Glutamatergic neuron (in vitro differentiated cells): ENCODE measurements around the gene ZNF460. TPM values are rescaled to one million over a fixed set of nuclear protein-coding genes. Genes with fewer than 3 reads are reported as not detected.

Source experiments
- DNase-seq: peaks from one replicate; pipeline ENCODE4 v3.0.0; 2022
- H3K27ac Mint-ChIP-seq: one replicate; pipeline ENCODE4 v1.8.0; 2020; ENCODE audit warnings: mild to moderate bottlenecking, mixed read lengths, inconsistent platforms; ENCODE audit not compliant: unreplicated experiment
- H3K27me3 Mint-ChIP-seq: one replicate; pipeline ENCODE4 v1.8.0; 2020; ENCODE audit warnings: mild to moderate bottlenecking, moderate library complexity, mixed read lengths, inconsistent platforms; ENCODE audit not compliant: unreplicated experiment
- H3K36me3 Mint-ChIP-seq: one replicate; pipeline ENCODE4 v1.8.0; 2020; ENCODE audit warnings: mild to moderate bottlenecking, mixed read lengths, inconsistent platforms; ENCODE audit not compliant: unreplicated experiment
- H3K4me1 Mint-ChIP-seq: one replicate; pipeline ENCODE4 v1.8.0; 2020; ENCODE audit warnings: mild to moderate bottlenecking, low read depth, mixed read lengths, inconsistent platforms; ENCODE audit not compliant: unreplicated experiment
- H3K4me3 Mint-ChIP-seq: one replicate; pipeline ENCODE4 v1.8.0; 2020; ENCODE audit warnings: mild to moderate bottlenecking, mixed read lengths, inconsistent platforms; ENCODE audit not compliant: unreplicated experiment
- H3K9me3 Mint-ChIP-seq: one replicate; pipeline ENCODE4 v1.8.0; 2020; ENCODE audit warnings: mild to moderate bottlenecking, moderate library complexity, mixed read lengths, inconsistent platforms; ENCODE audit not compliant: unreplicated experiment
- total RNA-seq: library from RNA; stranded (reverse); fragmentation: NEBNext Ultra II Directional; extraction: Animal tissue kit (Norgen Biotek cat#: 25700); gene quantifications from one replicate; pipeline ENCODE4 v1.2.1, GENCODE V29; 2021; ENCODE audit not compliant: unreplicated experiment
- TF ChIP-seq, protein P1 (sequence below): fragments of 200-600 bp; sonication (generic); IDR thresholded peaks from one replicate; pipeline ENCODE4 v1.5.0; 2021; ENCODE audit not compliant: partially characterized antibody, unreplicated experiment

Gene ZNF460
- total RNA-seq, 1 donor from 2014 or later, result 62.1 TPM

DNA sequence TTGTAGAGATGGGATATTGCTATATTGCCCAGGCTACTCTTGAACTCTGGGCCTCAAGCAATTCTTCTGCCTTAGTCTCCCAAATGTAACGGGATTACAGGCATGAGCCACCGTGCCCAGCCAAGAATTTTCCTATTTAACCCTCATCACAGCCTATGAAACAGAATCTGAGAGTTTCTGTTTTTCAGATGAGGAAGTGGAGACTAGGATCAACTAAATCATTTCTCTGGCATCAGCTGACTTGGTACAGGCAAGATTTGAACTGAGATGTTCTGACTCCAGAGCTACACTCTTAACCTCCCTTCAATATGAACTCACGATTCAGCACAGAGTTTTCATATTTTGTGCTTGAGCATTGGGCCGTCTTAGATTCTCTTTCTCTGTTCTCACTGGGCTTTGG lies 8.1 kb downstream of the ZNF460 start:
- TF ChIP-seq, protein P1, sequence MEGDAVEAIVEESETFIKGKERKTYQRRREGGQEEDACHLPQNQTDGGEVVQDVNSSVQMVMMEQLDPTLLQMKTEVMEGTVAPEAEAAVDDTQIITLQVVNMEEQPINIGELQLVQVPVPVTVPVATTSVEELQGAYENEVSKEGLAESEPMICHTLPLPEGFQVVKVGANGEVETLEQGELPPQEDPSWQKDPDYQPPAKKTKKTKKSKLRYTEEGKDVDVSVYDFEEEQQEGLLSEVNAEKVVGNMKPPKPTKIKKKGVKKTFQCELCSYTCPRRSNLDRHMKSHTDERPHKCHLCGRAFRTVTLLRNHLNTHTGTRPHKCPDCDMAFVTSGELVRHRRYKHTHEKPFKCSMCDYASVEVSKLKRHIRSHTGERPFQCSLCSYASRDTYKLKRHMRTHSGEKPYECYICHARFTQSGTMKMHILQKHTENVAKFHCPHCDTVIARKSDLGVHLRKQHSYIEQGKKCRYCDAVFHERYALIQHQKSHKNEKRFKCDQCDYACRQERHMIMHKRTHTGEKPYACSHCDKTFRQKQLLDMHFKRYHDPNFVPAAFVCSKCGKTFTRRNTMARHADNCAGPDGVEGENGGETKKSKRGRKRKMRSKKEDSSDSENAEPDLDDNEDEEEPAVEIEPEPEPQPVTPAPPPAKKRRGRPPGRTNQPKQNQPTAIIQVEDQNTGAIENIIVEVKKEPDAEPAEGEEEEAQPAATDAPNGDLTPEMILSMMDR, result no peak
- Mint-ChIP-seq H3K9me3 (peaks cover 5% of the 10 kb centered on the region), H3K4me3 (no peak overlapping the region), H3K27me3 (no peaks in the 10 kb centered on the region), H3K27ac (no peak overlapping the region), H3K4me1 (no peaks in the 10 kb centered on the region), H3K36me3 (peaks cover 4% of the 10 kb centered on the region)
- no peak for DNase-seq

DNA sequence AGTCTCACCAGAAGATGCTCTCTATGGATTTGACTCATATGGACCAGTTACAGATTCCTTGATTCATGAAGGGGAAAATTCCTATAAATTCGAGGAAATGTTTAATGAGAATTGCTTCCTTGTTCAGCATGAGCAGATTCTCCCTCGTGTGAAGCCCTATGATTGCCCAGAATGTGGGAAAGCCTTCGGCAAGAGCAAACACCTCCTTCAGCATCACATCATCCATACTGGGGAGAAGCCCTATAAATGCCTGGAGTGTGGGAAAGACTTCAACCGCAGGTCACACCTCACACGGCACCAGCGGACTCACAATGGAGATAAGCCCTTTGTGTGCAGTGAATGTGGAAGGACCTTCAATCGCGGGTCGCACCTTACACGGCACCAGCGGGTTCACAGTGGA lies 10.7 kb downstream of the ZNF460 start:
- DNase-seq, result no peak
- TF ChIP-seq, protein P1, result no peak
- Mint-ChIP-seq H3K36me3 (peaks cover 22% of the 10 kb centered on the region), H3K4me1 (no peaks in the 10 kb centered on the region), H3K27ac (no peak overlapping the region), H3K4me3 (no peak overlapping the region), H3K9me3 (peaks cover 2% of the 10 kb centered on the region), H3K27me3 (no peaks in the 10 kb centered on the region)

DNA sequence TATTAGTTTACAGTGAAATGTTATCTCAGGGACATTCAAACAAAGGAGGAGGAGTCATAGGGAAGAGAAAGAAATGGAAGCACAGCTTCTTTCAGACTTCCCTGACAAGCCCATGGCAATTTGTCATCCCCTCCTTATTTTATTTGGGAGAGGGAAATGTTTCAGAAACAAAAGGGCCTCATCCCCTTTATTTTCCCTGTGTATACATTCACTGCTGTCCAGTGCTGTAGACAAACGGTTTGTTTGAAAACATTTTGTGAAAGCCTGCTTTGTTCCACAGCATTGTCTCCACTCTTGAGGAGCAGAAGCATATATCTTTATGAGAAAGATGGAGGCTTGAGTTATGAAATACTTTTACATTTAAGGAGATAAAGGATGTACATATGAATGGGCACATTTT lies 12.3 kb downstream of the ZNF460 start:
- H3K36me3 Mint-ChIP-seq, result peaks cover 27% of the 10 kb centered on the region
- no peaks in the 10 kb centered on the region for H3K4me1 Mint-ChIP-seq
- no peak for DNase-seq
- H3K4me3 Mint-ChIP-seq, result no peak overlapping the region
- peaks cover 2% of the 10 kb centered on the region for H3K9me3 Mint-ChIP-seq
- H3K27me3 Mint-ChIP-seq, result peaks cover 3% of the 10 kb centered on the region
- TF ChIP-seq, protein P1, result no peak
- no peak overlapping the region for H3K27ac Mint-ChIP-seq

DNA sequence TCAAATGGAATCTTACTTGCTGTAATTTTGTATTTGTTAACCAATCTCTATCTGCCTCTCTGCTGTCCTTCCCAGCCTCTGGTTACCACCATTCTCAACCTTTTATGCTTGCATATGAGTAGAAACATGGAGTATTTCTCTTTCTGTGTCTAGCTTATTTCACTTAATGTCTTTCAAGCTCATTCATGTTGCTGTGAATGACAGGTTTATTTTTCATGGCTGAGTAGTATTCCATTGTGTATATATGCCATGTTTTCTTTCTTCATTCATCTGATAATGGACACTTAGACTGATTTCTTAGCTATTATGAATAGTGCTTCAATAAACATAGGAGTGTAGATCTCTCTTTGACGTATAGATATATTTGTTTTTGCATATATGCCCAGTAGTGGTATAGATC lies 13.4 kb downstream of the ZNF460 start:
- H3K9me3 Mint-ChIP-seq, result peaks cover 2% of the 10 kb centered on the region

DNA sequence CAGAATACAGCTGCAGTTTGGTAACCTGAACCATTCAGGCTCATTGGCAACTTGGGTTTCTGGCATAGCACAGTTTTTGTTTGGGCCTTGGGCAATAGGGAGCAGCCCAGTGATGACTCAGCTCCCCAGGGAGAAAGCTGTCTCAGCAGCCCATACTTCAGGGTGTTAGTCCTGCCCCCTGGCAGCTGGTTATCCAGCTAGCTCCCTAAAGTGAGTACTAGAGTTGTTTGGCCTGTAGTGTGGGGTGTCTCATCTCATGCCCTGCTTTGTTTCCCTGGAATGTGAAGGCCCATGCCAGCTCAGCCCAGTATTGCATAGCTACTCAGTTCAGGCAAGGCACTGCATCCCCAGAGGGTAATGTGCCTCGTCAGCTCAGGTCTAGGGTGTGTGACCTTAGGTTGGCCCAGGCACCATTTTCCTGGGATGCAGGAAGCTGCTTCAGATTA lies 21.8 kb downstream of the ZNF460 start:
- no peak overlapping the region for H3K27ac Mint-ChIP-seq
- no peak for DNase-seq
- H3K36me3 Mint-ChIP-seq, result peaks cover 4% of the 10 kb centered on the region
- no peaks in the 10 kb centered on the region for H3K4me1 Mint-ChIP-seq
- TF ChIP-seq, protein P1, result no peak
- peaks cover 2% of the 10 kb centered on the region for H3K9me3 Mint-ChIP-seq
- H3K4me3 Mint-ChIP-seq, result no peak overlapping the region
- H3K27me3 Mint-ChIP-seq, result peaks cover 1% of the 10 kb centered on the region

More for the DNA sequence above, 13.4 kb downstream of the ZNF460 start:
- Mint-ChIP-seq H3K36me3 (peaks cover 27% of the 10 kb centered on the region), H3K27ac (no peak overlapping the region), H3K27me3 (peaks cover 3% of the 10 kb centered on the region), H3K4me3 (no peak overlapping the region), H3K4me1 (no peaks in the 10 kb centered on the region)
- no peak for DNase-seq
- TF ChIP-seq, protein P1, result no peak
